NCI-H2227 (cell line): Measurements from ENCODE around the gene SPATA31E1.
A peak's percentile ranks its signal among the peaks of the same experiment; 100 is the strongest.
"Not testable (repeated sequence)": the region's sequence is repeated elsewhere in the genome, so short reads cannot be mapped to it uniquely, and the experiment has no call there.

ENCODE experiments used
- DNase-seq: peaks from one replicate; lab custom pipeline; 2025; ENCODE audit not compliant: unreplicated experiment; lab: John Stamatoyannopoulos, UW

SPATA31E1 gene

GRCh38 chr9:87882627-87883026 is at the start of gene SPATA31E1:
SPATA31E1 (plus strand) TSS chr9:87882877; CDS start chr9:87882892, 15 bp downstream.
- DNase-seq, result no peak

GRCh38 chr9:87834357-87834756 is 48.3 kb upstream of the SPATA31E1 start:
- DNase-seq, result peak; percentile 23

GRCh38 chr9:87836536-87836935 is 46.1 kb upstream of the SPATA31E1 start:
- DNase-seq, result no peak

DNA sequence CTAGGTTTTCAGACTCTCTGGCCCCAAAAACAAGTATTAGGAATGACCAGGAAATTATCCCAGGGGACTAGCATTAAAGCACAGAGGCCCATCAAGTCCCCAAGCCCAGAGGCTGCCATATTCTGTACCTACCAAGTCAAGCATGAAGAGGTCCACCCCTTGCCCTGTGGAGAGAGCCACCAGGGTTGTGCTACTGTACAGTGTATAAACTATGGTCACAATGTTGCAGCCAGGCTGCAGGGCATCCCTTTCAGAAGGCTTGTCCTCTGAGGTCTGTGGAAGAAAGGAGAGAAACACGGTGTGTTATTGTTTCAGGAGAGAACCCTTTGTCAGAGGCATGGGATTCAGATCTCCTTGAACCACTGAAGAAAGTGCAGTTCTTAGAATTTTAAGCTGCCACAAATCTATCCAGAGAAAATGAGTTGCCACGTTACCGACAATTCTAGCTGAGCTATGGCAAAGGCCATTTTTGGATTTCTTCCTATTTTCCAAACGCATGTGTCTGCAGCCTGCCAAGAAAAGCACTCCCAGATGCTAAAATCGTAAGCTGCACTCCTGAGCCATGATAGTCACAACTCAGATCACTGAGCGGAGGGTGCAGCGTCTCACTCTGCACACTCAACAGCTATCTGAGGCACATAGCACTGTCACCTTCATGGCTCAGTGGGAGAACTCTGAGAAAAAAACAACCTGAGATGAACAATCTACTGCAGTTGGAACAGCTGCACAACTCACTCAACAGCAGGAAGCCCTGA is 45.5 kb upstream of the SPATA31E1 start:
- DNase-seq, result no peak

DNA sequence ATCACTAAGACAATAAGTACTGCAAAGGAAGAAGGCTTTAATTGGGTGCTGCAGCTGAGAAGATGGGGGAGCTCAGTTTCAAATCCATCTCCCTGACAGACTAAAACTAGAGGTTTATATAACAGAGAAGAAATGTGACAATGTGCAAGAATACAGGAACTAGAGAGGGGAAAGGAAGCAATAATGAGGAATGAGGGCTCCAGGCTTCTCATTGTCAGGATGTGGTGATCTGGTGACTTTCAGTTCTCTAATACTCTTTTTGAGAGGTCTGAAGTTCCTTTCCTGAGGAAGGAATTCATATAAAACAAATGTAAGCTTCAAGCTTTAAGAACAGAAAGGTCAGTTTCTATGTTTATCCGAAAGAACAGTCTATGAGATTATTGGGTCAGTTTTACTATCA is 42.5 kb upstream of the SPATA31E1 start:
- DNase-seq, result no peak

- DNase-seq, result no peak
Measured at GRCh38 chr9:87842878-87843585, 39.6 kb upstream of the SPATA31E1 start.

DNA sequence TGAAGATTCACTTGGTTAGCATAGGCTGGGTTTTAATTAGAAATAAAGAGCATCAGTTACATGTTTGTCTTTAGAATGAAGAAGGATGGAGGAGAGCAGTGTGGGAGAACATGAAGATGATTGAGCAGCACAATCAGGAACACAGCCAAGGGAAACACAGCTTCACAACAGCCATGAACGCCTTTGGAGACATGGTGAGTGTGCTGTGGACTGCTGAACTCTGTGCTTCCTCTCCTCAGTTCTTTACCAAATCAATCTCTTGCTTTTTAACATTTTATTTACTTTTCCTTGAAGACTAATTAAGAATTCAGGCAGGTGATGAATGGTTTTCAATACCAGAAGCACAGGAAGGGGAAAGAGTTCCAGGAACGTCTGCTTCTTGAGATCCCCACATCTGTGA is 38.2 kb upstream of the SPATA31E1 start:
- no peak for DNase-seq

DNA sequence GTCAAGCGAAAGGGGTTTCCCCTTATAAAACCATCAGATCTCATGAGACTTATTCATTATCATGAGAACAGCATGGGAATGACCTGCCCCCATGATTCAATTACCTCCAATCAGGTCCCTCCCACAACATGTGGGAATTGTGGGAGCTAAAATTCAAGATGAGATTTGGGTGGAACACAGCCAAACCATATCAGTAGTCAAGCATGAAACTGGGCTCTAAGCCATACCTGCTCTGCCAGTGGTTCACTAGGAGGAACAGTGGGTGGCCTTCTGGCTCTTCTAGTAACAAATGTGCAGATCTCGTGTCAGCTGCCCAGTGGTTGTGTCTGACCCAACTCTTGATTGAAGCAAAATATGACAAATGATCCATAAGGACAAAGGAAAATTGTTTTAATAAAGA is 34.9 kb upstream of the SPATA31E1 start:
- not testable (repeated sequence) for DNase-seq

DNA sequence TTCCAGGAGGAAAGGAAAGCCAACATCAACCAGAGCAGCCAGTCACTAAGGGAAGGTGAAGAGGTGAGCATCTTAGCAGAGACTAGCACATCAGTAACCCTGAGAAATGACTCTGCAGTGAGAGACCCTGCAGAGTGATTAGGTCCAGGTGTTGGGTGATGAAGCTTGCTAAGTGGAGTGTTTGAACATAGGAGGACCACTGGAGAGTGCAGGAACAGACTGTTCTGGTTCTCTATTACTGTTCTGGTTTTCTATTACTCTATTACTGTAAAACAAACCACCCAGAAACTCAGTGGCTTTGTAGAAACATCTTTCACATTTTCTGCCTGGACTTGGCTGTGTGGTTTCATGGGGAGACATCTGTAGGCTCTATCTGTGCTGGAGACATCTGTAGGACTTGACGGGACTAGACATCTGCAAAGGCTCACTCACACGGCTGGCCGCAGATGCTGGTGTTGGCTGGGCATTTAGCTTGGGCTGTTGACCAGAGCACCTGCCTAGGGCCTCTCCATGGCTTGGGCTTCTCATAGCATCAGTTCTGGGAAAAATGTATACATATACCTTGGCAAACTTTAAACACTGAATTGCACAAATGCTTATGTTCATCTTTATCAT is 33.4 kb upstream of the SPATA31E1 start:
- DNase-seq, result no peak

DNA sequence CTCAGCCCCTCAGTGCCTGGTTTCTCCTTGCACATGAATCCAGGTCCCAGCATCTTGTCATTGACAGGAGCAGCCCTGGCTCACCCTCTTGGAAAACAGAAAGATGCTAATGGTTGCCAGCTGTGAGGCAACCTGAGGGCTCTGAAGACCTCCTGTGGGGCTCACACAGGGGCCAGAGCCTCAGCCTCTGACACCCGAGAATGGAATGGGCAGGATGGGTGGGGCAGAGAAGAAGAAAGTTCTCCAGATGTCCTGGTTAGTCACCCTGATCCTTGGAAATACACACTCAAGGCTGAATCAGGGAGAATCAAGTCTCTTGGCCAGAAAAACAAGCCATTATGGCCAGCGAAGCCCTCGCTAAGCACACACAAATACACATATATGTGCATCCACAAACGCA is 32.3 kb upstream of the SPATA31E1 start:
- no peak for DNase-seq

- DNase-seq, result not testable (repeated sequence)
Measured at GRCh38 chr9:87851186-87851585, 31.5 kb upstream of the SPATA31E1 start.

- DNase-seq, result no peak
Measured at GRCh38 chr9:87853302-87853701, 29.4 kb upstream of the SPATA31E1 start.

DNA sequence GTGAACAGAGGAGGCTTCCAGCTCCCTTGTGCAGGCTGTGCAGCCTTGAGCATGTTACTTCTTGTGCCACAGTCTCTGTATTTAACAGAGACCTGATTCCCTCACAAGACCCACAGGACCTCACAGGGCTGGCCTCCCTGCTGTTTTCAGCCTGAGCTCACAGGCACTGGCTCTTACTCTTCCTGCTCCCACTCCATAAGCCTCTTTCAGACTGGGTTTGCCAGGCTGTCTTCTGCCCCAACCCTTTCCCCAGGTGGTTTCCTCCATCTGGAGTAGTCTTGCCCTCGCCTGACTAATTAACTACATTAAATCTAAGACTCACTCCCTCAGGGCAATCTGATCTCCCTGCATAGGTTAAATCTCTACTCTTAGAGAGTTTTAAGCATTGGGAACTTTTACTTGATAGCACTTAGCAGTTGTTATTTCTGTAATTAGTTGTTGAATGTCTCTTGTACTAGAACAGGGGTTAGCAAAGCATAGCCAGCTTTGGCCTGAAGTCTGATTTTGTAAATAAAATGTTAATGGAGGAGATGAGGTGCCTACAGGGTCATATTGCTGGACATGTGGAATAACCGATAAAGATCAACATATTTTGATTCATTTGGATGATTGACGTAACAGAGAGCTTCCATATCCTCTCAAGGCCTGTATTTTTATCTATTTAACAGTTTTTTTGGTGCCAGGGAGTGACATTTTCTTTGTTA is 28.6 kb upstream of the SPATA31E1 start:
- no peak for DNase-seq

GRCh38 chr9:87854580-87854955 is 28.1 kb upstream of the SPATA31E1 start:
- DNase-seq, result no peak

DNA sequence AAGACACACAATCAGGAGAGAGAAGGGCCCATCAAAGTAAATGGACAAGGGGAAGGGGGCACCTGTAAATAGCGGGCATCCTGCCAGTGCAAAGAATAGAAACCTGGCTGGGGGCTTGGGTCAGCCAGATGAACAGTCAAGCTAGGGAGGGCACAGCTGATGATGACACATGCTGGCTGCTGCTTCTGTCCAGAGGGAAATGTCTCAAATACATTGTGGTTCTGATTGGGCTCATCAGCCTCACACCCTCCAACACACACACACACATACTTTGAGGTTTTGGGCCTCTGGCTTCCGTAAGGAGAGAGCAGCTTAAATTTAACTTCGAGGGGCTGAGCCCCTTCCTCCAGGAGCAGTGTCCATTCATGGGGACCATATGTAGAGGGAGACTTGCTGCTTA is 27.6 kb upstream of the SPATA31E1 start:
- no peak for DNase-seq

- no peak for DNase-seq
Measured at GRCh38 chr9:87857141-87857947, 25.3 kb upstream of the SPATA31E1 start.

DNA sequence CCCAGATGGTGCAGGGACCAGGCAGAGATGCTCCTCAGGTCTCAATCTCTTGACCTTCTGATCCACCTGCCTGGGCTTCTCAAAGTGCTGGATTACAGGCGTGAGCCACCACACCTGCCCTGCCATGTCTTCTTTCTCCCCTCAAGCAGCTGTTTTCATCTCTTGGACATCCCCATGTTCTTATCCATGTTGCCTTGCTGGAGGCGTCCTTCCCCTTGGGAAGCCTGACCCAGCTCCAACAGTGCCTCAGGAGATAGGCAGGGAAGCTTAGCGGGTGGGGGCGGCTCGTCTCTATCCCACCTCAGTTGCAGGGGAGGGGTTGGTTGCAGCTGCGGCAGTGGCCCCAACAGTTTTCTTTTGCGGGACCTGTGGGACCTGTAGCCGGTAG is 24.7 kb upstream of the SPATA31E1 start:
- no peak for DNase-seq

GRCh38 chr9:87859137-87859536 is 23.5 kb upstream of the SPATA31E1 start:
- no peak for DNase-seq

GRCh38 chr9:87859786-87860185 is 22.9 kb upstream of the SPATA31E1 start:
- no peak for DNase-seq

- DNase-seq, result no peak
Measured at GRCh38 chr9:87861332-87861731, 21.3 kb upstream of the SPATA31E1 start.
